ENCODE data around the gene CPAMD8.
A peak's percentile ranks its signal among the peaks of the same experiment; 100 is the strongest.

The CPAMD8 gene

DNA sequence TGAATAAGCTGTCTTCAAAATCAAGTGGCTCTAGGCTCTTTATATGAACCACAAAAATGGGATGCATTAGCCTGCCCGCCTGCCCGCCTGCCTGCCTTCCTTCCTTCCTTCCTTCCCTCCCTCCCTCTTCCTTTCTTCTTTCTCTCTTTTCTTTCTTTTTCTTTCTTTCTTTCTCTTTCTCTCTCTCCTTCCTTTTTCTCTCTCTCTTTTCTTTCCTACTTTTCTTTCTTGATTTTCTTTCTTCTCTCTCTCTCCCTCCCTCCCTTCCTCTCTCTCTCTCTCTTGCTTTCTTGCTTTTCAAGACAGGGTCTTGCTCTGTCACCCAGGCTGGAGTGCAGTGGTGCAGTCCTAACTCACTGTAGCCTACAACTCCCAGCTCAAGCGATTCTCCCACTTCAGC lies 110.9 kb downstream of the CPAMD8 start:
- no peak for DNase-seq

DNA sequence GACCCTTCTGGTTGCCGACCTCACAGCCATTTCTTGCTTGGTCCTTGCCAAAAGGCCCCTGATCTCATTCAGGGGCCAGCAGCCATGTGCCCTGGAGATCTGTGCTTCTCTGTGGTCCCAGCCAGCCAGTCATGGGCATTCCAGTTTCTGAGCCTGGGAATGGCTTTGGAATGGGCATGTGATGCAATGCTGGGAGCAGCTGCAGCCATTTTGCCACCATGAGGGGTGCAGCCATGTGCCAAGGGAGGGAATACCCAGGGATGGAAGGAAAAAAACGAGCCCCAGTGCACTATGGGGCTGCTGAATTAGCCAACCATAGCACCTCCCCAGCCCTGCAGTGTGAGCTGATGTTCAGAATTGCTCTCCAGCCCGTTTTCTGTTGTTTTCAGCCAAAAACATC lies 111.5 kb downstream of the CPAMD8 start:
- no peak for DNase-seq

DNA sequence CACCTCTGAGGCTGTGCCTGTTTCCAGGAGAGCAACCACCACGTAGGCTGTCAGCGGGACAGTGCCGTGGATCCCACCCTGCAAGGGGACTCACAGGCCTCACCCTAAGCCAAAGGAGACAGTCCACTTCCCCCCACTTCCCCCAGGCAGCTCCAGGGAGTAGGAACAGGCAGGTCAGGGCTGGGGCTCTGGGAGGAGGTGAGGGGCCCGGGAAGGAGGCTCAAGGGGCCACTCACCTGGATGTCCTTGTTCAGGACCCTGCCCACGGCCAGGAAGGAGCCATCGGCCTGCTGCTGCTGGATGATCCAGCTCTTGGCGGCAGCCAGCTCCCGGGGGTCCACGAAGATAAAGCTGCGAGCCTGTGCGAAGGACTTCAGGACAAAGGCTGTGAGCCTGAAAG lies 112.2 kb downstream of the CPAMD8 start:
- no peak for DNase-seq

DNA sequence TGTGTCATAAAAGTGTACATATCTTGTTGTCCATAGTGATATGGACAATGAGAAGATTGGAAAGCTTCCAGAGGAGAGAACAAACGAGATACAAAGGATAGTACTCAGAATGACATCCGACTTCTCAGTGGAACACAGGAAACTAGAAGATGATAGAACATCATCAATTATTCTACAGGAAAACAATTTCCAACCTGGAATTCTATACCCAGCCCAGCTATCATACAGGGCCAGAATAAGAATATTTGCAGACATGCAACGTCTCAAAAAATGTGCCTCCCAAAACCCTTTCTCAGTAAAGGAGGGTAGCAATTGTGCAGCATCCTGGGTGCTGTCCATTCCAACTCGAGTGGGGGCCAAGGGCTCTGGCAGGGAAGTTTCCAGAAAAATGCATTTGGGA lies 113.8 kb downstream of the CPAMD8 start:
- DNase-seq: no peak

DNA sequence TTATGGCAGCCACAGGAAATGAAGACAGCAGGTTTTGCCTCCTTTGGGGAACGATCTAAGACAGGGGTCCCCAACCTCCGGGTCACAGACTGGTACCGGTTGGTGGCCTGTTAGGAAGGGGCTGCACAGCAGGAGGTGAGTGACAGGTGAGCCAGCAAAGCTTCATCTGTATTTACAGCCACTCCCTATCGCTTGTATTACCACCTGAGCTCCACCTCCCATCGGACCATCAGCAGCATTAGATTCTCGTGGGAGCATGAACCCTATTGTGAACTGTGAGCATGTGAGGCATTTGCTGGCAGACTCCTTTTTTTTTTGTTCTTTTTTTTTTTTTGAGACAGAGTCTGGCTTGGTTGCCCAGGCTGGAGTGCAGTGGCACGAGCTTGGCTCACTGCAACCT lies 115.6 kb downstream of the CPAMD8 start:
- no peak for DNase-seq

DNA sequence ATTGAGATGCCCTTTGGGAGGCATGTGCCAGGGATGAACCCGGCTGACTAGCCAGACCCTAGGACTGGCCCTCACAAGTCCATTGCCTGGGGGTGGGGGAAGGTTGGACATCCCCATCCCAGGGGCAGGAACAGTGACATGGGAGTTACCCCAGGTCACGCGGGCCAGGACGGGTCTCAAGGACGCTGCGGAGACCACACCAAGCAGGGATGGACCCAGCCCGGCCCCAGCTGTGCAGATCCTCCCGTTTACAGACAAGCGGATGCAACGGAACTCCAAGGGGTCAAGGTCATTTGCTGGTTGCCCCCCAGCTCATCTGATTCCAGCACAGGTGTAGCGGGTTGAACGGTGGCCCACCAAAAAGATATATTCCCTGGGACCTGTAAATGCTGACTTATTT lies 117.9 kb downstream of the CPAMD8 start:
- no peak for DNase-seq

DNA sequence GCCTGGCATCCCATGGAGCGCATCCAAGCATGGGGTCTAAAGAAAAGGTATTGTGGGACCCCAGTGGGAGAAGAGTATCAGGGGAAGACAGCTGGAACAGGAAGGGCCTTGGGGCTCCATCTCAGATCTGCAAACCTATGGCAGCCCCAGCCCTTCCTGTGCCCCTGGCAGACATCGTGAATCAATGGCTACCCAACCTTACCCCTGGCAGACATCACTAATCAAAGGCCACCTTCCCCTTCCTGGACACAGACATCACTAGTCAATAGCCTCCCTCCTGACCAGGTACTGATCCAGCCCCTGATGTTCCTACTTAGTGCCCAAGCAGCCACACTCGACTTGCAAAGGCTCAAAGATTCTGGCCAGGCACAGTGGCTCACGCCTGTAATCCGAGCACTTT lies 122.0 kb downstream of the CPAMD8 start:
- DNase-seq: no peak

DNA sequence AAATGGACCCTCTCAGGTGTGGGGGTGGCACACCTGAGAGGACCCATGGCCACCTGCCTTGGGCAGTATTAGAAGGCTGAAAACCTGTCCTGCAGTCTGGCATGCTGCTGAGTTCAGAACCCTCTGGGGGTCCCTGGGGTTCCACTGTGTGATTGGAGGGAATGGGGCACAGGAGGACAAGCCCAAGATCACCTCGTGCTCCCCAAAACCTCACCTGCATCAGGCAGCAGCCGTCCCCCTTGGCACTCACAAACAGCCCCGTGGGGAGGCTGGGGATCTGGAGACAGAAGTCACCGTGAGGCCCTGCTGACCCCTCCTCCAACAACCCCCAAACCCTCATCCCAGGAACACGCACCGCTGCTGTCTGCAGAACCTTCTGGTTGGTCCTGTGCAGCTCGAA lies 123.3 kb downstream of the CPAMD8 start:
- DNase-seq: no peak

DNA sequence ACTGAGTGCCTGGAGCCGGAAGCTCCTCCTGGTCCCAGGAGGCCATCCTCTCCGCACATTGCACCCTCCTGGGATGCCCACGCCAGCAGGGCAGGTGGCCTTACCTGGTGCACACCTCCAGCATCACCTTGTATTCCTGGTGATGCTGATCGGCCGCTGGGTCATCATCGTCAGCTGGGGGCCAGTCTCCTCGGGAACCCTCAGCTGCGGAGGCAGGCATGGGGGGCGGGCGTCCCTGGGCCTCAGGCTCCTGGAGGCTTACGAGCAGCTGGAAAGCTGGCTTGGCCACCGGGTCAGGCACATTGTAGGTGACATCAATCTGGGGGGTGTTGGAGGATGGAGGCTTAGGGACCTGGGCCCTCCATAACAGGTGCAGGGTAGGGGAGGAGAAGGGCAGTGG lies 124.1 kb downstream of the CPAMD8 start:
- DNase-seq: no peak

DNA sequence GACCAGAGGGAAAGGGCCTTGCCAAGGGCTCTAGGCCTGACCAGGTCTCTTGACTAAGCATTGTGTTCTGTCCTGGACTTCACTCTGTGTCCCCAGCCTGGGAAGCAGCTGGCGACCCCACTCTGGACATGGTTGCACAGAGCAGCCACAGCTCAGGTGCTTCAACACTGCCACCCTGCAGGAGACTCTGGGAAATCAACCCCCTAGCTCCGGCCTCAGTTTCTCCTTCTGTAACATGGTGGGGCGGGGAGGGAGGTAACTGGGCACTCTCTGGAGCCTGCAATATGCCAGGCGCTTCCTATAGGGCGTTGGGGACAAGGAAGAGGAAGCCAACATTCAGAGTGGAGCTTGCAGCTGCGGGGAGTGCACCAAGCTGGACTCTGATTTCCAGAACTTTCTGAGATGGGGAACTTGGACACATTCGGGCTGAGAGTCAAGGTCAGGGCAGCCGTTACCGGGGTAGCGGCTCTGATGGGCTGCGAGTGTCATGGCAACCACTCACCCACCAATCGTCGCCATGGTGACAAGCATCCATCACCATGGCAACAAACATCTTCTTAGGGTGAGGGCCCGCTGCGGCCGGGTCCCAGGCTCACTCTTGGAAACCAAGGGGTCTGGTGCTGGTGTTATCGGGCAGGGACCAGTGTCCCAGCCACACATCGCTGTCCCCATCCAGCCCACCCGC lies 125.0 kb downstream of the CPAMD8 start:
- DNase-seq: no peak

DNA sequence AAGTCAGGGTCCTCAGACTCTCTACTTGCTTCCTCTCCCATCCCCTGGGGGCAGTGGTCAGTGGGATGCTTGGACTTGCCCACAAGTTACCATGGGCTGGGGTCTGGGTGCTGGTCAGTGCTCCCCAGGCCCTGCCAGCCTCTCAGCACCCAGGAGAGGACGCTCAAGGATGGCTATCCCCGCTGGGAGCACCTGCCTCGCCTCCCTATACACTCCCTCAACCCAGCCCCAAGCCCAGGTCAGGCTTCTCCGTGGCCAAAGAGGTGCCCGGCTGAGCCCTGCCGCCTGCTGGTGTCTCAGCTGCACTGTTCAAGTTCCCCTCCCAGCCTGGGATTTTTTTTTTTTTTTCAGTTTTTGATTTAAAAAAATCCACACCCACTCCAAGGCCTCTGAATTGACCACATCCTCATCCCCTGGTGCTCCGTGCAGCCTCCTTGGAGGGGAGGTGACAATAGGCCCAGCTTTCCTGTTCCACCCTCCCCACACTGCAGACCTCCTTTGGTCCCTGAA lies 127.0 kb downstream of the CPAMD8 start:
- DNase-seq: peak in 1 of 2 experiments; percentile 8

DNA sequence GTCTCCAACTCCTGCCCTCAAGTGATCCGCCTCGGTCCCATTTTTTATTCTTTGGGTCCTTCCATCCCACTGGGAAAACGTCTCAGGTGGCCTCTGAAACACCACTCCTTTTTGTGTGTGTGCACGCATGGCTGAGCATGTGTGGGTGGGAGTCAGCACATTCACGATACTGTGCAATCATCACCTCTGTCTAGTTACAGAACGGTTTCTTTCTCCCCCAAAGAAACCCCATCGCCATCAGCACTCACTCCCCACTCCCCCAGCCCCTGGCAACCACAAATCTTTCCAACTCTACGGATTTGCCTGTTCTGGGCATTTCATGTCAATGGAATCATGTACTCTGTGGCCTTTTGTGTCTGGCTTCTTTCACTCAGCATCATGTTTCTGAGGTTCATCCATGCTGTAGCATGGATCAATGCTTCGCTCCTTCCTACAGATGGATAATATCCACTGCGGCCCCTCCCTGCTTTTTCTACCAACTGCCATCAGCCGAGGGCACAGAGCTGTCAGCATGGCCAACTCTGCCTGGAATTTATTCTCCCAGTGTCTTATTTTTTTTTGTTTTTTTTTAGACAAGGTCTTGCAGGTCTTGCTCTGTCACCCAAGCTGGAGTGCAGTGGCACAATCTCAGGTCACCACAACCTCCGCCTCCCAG lies 128.1 kb downstream of the CPAMD8 start:
- no peak for DNase-seq

DNA sequence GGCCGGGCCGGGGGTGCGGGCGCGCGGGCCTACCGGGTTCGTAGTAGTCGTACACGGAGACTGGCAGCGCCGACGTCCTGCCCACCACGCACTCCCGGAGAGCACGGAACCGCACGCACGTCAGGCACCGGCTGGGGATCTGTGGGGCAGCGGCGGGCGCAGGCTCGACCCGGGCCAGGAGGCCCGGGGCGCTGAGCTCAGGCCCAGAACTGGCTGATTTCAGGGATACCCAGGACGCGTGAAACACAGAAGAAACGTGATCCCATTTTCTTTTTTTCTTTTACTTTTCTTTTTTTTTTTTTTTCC lies 128.8 kb downstream of the CPAMD8 start:
- no peak for DNase-seq

DNA sequence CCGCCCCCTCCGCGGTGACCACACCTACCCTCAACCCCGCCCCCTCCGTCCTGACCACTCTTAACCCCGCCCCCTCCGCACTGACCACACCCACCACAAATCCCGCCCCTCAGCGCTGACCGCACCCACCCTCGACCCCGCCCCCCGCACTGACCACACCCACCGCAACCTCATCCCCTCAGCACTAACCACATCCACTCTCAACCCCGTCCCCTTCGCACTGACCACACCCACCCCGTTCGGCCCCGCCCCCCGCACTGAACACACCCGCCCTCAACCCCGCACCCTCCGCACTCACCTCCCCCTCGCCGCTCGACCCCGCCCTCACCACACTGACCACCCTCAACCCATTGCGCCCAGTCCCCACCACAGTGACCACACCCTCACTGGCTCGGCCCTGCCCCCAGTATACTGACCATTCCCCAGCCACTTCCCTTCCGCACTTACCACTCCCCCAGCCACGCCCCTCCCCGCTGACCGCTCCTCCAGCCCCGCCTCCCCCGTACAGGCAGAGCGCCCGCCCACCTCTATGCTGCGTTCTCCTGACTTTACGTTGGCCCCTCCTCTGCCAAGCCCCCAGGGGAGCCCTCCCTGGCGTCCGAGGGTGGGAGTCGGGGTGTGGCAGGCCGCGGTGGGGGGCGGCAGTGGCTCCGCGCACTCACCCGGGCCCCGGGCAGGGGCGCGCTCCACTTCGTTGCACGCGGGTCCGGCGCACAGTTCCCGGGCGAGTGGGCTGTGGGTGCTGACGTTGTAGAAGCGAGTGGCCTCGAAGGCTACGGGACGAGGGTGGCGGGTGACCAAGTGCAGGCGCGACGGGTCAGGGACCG lies 129.4 kb downstream of the CPAMD8 start:
- peak in 1 of 2 experiments; percentile 31 for DNase-seq

DNA sequence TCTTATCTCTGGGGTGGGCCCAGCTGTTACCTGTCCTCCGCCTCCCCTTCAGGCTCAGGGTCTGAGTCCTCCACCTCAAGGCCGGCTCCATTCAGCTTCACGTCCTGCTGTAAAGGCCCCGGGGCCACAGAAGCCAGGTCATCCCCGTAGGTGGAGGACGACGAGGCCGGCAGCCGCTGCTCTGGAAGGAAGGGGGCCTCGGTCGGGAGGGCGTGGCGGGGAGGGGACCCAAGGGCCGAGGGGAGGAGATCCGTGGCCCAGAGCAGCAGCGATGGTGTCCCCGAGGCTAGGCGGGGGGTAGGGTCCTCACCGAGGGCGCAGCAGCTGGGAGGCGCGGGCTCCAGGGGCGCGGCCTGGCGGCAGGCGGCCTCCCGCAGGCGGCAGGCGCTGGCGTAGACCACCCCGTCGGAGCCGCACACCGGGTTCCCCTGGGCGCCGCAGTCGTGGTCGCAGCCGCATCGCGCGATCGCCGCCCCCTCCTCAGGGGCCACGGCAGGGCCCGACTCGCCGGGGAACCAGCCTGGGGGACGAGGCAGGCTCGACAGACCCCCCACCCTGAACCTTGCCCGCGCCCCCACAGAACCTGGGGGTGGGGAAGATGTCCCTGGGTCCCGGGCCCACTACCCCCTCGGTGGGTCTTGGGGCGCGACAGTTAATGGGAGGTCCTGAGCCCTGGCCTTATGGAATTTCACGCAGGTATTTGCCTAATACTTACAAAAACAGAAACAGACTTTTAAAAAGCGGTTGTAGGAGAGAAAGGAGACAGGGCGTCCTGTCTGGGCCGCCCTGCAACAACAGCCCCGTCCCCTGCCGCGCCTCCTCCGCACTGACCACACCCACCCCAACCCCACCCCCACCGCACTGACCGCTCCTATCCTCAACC lies 130.2 kb downstream of the CPAMD8 start:
- DNase-seq: no peak

DNA sequence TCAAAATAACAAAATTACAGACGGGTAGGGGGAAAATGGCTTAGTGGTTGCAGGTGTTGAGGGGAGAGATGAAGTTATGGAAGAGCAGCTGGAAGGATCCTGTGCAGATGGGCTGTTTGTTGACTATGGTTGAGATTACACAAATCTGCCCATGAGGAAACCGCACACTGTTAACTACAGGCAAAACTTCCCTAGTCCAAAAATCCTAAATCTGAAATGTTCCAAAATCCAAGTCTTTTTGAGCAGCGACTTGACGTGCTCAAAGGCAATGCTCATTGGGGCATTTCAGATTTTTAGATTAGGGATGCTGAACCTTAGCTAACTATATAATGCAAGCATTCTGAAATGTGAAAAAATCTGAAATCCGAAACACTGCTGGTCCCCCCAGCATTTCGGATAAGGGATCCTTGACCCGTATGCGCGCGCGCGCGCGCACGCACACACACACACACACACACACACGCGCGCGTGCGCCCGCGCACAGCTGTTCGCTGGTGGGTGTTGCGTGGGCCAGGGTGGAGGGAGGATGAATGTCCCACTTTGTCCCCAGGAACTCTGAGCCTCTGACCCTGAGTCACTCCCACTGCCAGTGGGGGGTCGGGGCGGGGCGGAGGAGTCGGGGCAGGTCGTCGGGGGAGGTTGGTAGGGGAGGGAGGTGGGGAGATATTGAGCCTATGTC lies 131.0 kb downstream of the CPAMD8 start:
- DNase-seq: no peak

DNA sequence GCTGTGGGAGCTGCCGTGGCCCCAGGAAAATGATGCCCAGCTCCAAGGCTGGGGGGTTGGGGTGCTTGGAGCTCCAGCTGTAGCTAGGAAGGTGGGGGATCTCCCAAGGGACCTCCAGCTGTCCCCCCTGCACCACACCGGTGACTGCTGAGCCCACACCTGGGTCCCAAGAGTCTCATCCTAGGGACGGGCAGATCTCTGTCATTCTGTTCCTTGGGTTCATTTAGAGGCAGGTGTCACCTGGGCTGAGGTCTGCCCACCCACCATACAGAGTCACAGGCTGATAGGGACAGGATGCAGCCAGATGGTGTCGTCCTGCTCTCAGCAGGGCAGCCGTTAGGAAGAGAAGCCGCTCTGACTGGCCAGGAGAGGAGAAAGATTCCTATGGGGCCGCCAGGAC lies 132.5 kb downstream of the CPAMD8 start:
- DNase-seq: no peak

DNA sequence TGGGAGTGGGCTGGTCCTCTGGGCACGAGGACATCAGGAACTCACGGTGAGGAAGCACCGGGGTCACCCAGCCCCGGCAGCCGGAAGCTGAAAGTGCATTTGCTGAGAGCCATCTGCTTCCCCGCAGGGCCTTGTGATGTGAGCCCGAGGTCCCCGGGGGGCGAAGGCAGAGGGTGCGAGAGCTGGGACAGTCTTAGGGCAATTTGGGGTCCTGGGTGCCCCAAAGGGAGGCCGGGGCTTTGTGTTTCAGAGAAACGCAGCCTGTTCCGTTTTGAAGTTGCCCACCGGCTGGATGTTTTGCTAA lies 133.0 kb downstream of the CPAMD8 start:
- DNase-seq: no peak

DNA sequence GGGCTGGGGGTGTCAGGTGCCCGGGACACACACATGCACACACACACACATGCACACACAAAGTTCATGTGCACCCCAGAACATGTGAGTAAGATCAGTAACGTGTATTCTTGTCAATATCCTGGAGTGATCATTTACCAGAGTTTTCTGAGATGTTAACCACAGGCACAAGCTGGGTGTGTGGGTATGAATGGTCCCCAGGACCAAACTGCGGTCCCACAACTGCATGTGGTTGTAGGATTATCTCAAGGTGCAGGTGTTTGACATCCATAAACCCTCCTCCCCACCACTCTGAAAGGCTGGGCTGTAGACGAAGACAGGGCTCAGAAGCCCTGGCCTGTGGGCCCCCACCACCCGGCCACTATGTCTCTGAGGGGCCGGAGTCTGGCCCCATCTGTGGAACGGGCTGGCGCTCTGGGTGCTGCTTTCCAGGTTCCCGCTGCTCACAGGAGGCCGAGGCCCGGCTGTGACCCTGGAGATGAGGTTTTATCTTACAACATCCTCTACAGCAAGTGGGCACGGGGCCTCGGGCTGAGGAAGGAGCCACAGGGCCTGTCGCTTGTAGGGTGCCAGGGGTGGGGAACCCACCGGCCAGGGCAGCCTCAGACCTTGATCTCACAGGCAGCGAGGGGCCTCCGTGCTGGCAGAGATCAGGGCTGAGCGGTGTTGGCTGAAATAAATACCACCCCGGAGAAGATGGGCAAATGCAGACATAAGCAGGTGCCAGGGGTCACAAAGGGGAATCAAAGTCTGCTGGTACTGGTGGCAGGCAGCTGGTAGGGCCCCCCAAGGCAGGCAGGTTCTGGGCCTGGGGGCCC lies 133.5 kb downstream of the CPAMD8 start:
- DNase-seq: no peak

DNA sequence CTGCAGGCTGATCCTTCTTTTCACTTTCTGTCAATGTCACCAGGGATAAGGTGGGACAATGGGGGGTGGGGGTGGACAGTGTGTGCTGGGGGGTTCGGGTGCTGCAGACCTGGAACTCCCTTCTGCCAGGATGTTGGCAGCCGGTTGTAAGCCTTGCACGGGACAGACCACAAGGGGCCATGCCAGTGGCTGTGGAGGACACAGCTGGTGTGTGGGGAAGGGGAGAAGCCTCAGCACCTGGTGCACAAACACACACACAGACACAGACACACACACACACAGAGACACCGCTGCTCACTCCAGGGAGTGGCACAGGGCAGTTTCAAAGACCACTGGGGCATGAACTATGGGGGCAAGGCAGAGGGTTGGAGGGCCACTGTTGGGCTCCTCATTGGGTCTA lies 134.2 kb downstream of the CPAMD8 start:
- DNase-seq: no peak

DNA sequence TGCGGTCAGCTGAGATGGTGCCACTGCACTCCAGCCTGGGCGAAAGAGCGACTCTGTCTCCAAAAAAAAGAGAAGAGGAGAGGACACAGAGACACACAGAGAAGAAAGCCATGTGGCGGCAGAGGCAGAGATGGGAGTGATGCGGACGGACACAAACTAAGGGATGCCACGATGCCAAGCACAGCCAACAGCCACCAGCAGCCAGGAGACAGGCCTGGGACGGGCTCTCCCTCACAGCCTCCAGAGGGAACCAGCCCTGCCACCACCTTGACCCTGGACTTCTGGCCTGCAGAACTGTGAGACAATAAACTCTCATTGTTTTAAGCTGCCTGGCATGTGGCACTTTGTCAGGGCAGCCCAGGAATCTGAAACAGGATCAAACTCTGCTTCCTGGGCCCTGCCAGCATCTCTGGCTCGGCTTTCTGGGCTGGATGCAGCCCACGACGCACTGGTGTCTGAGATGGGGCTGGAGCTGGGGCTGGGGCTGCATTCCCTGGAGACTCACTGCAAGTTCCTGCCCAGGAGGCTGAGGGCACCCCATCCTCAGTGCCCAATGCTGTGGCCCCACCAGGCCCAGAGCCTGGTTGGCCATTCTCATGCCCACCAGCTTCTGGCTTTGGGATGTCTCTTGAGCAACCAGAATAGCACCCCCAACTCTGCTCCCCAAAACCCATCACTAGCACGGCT lies 134.8 kb downstream of the CPAMD8 start:
- no peak for DNase-seq

All from NCI-H526 (cell line).